Measurements from ENCODE around the gene LRRK1.

LRRK1 gene

DNA sequence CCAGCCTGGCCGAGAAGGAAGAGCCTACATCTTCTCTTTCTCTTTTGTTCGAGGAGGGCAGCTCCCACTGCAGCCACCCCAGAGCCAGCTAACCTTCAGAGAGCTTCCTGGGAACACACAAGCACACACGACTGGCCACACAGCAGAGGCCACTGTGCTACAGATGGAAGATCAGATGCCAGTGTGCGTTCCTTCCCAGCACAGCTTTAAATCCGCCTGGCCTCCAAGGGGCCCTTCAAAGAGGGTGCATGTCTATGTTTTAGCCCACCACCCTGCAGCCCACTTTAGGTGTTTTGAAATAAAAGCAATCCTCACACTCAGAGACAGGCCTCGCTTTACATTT, 27.2 kb upstream of the LRRK1 start:
- peak overlapping the region; percentile 38 for H3K9ac ChIP-seq (ENCODE audit: low read depth, low read length, poor library complexity)
- H2BK12ac ChIP-seq (ENCODE audit: low read length), result no peak overlapping the region
- no peak overlapping the region for H3K4me3 ChIP-seq (ENCODE audit: low read length in 2 of 2)
- no peak overlapping the region for H4K91ac ChIP-seq (ENCODE audit: low read depth, low read length, poor library complexity)
- H3K23ac ChIP-seq (ENCODE audit: low read depth, low read length, poor library complexity), result no peak overlapping the region
- H3K14ac ChIP-seq (ENCODE audit: low read length), result peak overlapping the region; percentile 39
- no peak overlapping the region for H2BK5ac ChIP-seq (ENCODE audit: low read length)
- peak overlapping the region; percentile 82 for H3K18ac ChIP-seq (ENCODE audit: low read length)
- H3K36me3 ChIP-seq (replicated peaks in 1 of 2; ENCODE audit: control insufficient read depth in 2 of 2, insufficient read depth in 2 of 2, low read length in 2 of 2), result no peaks in the 10 kb centered on the region
- no peak overlapping the region for H3K4ac ChIP-seq (ENCODE audit: low read length)
- H2BK15ac ChIP-seq (ENCODE audit: low read length), result peak overlapping the region; percentile 54
- H3K4me1 ChIP-seq (ENCODE audit: control insufficient read depth in 2 of 2, insufficient read depth in 1 of 2, low read depth in 1 of 2, low read length in 2 of 2), result peaks cover 8 to 19% of the 10 kb centered on the region in 2 donors
- peaks cover 0 to 21% (median 0%) of the 10 kb centered on the region in 3 experiments for H3K27me3 ChIP-seq (ENCODE audit: control insufficient read depth in 3 of 3, insufficient read depth in 3 of 3, low read depth in 1 of 3, low read length in 3 of 3)
- H2AK5ac ChIP-seq (ENCODE audit: low read depth, low read length), result peak overlapping the region; percentile 32
- no peak overlapping the region for H4K8ac ChIP-seq (ENCODE audit: low read depth, low read length)
- peak overlapping the region; percentile 44 for H2BK120ac ChIP-seq (ENCODE audit: low read depth, low read length)
- H3K79me1 ChIP-seq (ENCODE audit: low read depth, low read length), result no peaks in the 10 kb centered on the region
- H3K27ac ChIP-seq (replicated peaks; ENCODE audit: low read length), result peak overlapping the region; percentile 52
- DNase-seq (ENCODE audit: low spot score), result no peak
- H3K4me2 ChIP-seq (ENCODE audit: insufficient read depth, low read length, poor library complexity, severe bottlenecking), result no peak overlapping the region
- H2AFZ ChIP-seq (ENCODE audit: low read length), result peak overlapping the region; percentile 94
- no peaks in the 10 kb centered on the region for H3K9me3 ChIP-seq (replicated peaks in 1 of 2; ENCODE audit: control insufficient read depth in 2 of 2, insufficient read depth in 1 of 2, low read depth in 1 of 2, low read length in 2 of 2)
- no CpG with 5 or more reads among the region's 6 CpGs for WGBS, 2 donors (ENCODE audit: extremely low coverage in 2 of 2, insufficient read length in 2 of 2, insufficient replicate concordance in 1 of 2)

- Histone ChIP-seq H2BK15ac (ENCODE audit: low read length) (no peak overlapping the region), H2AK5ac (ENCODE audit: low read depth, low read length) (peak overlapping the region; percentile 16), H2AFZ (ENCODE audit: low read length) (no peak overlapping the region), H2BK12ac (ENCODE audit: low read length) (no peak overlapping the region), H3K79me1 (ENCODE audit: low read depth, low read length) (no peaks in the 10 kb centered on the region), H4K8ac (ENCODE audit: low read depth, low read length) (no peak overlapping the region), H3K4ac (ENCODE audit: low read length) (no peak overlapping the region), H3K27ac (replicated peaks; ENCODE audit: low read length) (no peak overlapping the region), H3K27me3 (ENCODE audit: control insufficient read depth in 3 of 3, insufficient read depth in 3 of 3, low read depth in 1 of 3, low read length in 3 of 3) (peaks cover 0 to 14% (median 0%) of the 10 kb centered on the region in 3 experiments), H2BK5ac (ENCODE audit: low read length) (no peak overlapping the region), H3K9ac (ENCODE audit: low read depth, low read length, poor library complexity) (no peak overlapping the region), H3K14ac (ENCODE audit: low read length) (no peak overlapping the region), H3K23ac (ENCODE audit: low read depth, low read length, poor library complexity) (no peak overlapping the region), H3K36me3 (replicated peaks in 1 of 2; ENCODE audit: control insufficient read depth in 2 of 2, insufficient read depth in 2 of 2, low read length in 2 of 2) (no peaks in the 10 kb centered on the region), H3K4me3 (ENCODE audit: low read length in 2 of 2) (no peak overlapping the region), H3K4me2 (ENCODE audit: insufficient read depth, low read length, poor library complexity, severe bottlenecking) (no peak overlapping the region), H3K9me3 (replicated peaks in 1 of 2; ENCODE audit: control insufficient read depth in 2 of 2, insufficient read depth in 1 of 2, low read depth in 1 of 2, low read length in 2 of 2) (no peaks in the 10 kb centered on the region), H3K18ac (ENCODE audit: low read length) (peak overlapping the region; percentile 31), H2BK120ac (ENCODE audit: low read depth, low read length) (no peak overlapping the region), H3K4me1 (ENCODE audit: control insufficient read depth in 2 of 2, insufficient read depth in 1 of 2, low read depth in 1 of 2, low read length in 2 of 2) (peaks cover 8 to 19% of the 10 kb centered on the region in 2 donors), H4K91ac (ENCODE audit: low read depth, low read length, poor library complexity) (no peak overlapping the region)
- WGBS, 2 donors (ENCODE audit: extremely low coverage in 2 of 2, insufficient read length in 2 of 2, insufficient replicate concordance in 1 of 2), result no CpG with 5 or more reads among the region's 6 CpGs
- DNase-seq (ENCODE audit: low spot score), result no peak
These were observed 25.7 kb upstream of the LRRK1 start for GRCh38 chr15:100893261-100893963.

DNA sequence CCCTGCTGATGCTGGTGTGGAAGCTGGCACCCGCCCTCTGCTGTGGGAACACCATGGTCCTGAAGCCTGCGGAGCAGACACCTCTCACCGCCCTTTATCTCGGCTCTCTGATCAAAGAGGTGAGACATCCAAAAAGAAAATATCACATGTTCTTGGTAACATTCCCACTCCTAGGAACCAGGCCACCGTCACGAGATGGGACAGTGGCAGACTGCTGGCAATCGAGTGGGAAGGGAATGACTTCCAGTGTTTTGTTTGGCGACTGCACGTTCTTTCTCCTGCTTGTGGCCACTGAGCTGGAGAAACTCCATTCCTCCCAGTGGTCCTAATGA, 25.2 kb upstream of the LRRK1 start:
- Histone ChIP-seq H3K14ac (ENCODE audit: low read length) (no peak overlapping the region), H4K91ac (ENCODE audit: low read depth, low read length, poor library complexity) (no peak overlapping the region), H3K27me3 (ENCODE audit: control insufficient read depth in 3 of 3, insufficient read depth in 3 of 3, low read depth in 1 of 3, low read length in 3 of 3) (peaks cover 0 to 14% (median 0%) of the 10 kb centered on the region in 3 experiments), H2BK12ac (ENCODE audit: low read length) (no peak overlapping the region), H3K18ac (ENCODE audit: low read length) (peak overlapping the region; percentile 31), H3K36me3 (replicated peaks in 1 of 2; ENCODE audit: control insufficient read depth in 2 of 2, insufficient read depth in 2 of 2, low read length in 2 of 2) (no peaks in the 10 kb centered on the region), H3K27ac (replicated peaks; ENCODE audit: low read length) (no peak overlapping the region), H3K4me1 (ENCODE audit: control insufficient read depth in 2 of 2, insufficient read depth in 1 of 2, low read depth in 1 of 2, low read length in 2 of 2) (peaks cover 8 to 19% of the 10 kb centered on the region in 2 donors), H3K4me2 (ENCODE audit: insufficient read depth, low read length, poor library complexity, severe bottlenecking) (no peak overlapping the region), H2BK120ac (ENCODE audit: low read depth, low read length) (no peak overlapping the region), H3K4me3 (ENCODE audit: low read length in 2 of 2) (no peak overlapping the region), H2AFZ (ENCODE audit: low read length) (no peak overlapping the region), H3K23ac (ENCODE audit: low read depth, low read length, poor library complexity) (no peak overlapping the region), H3K4ac (ENCODE audit: low read length) (no peak overlapping the region), H3K9me3 (replicated peaks in 1 of 2; ENCODE audit: control insufficient read depth in 2 of 2, insufficient read depth in 1 of 2, low read depth in 1 of 2, low read length in 2 of 2) (no peaks in the 10 kb centered on the region), H3K79me1 (ENCODE audit: low read depth, low read length) (no peaks in the 10 kb centered on the region), H2BK5ac (ENCODE audit: low read length) (no peak overlapping the region), H2AK5ac (ENCODE audit: low read depth, low read length) (no peak overlapping the region), H3K9ac (ENCODE audit: low read depth, low read length, poor library complexity) (no peak overlapping the region), H2BK15ac (ENCODE audit: low read length) (no peak overlapping the region), H4K8ac (ENCODE audit: low read depth, low read length) (no peak overlapping the region)
- no peak for DNase-seq (ENCODE audit: low spot score)
- WGBS, 2 donors (ENCODE audit: extremely low coverage in 2 of 2, insufficient read length in 2 of 2, insufficient replicate concordance in 1 of 2), result no CpG with 5 or more reads among the region's 9 CpGs

GRCh38 chr15:100895721-100896120, 23.4 kb upstream of the LRRK1 start:
- Histone ChIP-seq H2BK15ac (ENCODE audit: low read length) (no peak overlapping the region), H2AK5ac (ENCODE audit: low read depth, low read length) (peak overlapping the region; percentile 50), H3K4me2 (ENCODE audit: insufficient read depth, low read length, poor library complexity, severe bottlenecking) (no peak overlapping the region), H3K18ac (ENCODE audit: low read length) (peak overlapping the region; percentile 80), H3K79me1 (ENCODE audit: low read depth, low read length) (no peaks in the 10 kb centered on the region), H4K8ac (ENCODE audit: low read depth, low read length) (no peak overlapping the region), H3K4ac (ENCODE audit: low read length) (no peak overlapping the region), H3K4me1 (ENCODE audit: control insufficient read depth in 2 of 2, insufficient read depth in 1 of 2, low read depth in 1 of 2, low read length in 2 of 2) (peaks cover 8 to 18% of the 10 kb centered on the region in 2 donors), H2BK5ac (ENCODE audit: low read length) (no peak overlapping the region), H3K36me3 (replicated peaks in 1 of 2; ENCODE audit: control insufficient read depth in 2 of 2, insufficient read depth in 2 of 2, low read length in 2 of 2) (no peaks in the 10 kb centered on the region), H2BK12ac (ENCODE audit: low read length) (no peak overlapping the region), H3K27ac (replicated peaks; ENCODE audit: low read length) (no peak overlapping the region), H2AFZ (ENCODE audit: low read length) (no peak overlapping the region), H3K14ac (ENCODE audit: low read length) (no peak overlapping the region), H3K9me3 (replicated peaks in 1 of 2; ENCODE audit: control insufficient read depth in 2 of 2, insufficient read depth in 1 of 2, low read depth in 1 of 2, low read length in 2 of 2) (no peaks in the 10 kb centered on the region), H3K9ac (ENCODE audit: low read depth, low read length, poor library complexity) (no peak overlapping the region), H3K23ac (ENCODE audit: low read depth, low read length, poor library complexity) (peak overlapping the region; percentile 51), H3K4me3 (ENCODE audit: low read length in 2 of 2) (no peak overlapping the region), H4K91ac (ENCODE audit: low read depth, low read length, poor library complexity) (no peak overlapping the region), H3K27me3 (ENCODE audit: control insufficient read depth in 3 of 3, insufficient read depth in 3 of 3, low read depth in 1 of 3, low read length in 3 of 3) (peaks cover 0 to 16% (median 0%) of the 10 kb centered on the region in 3 experiments), H2BK120ac (ENCODE audit: low read depth, low read length) (no peak overlapping the region)
- whole genome bisulfite sequencing, 2 donors (ENCODE audit: extremely low coverage in 2 of 2, insufficient read length in 2 of 2, insufficient replicate concordance in 1 of 2), result no CpG with 5 or more reads among the region's 13 CpGs
- no peak for DNase-seq (ENCODE audit: low spot score)

Data from neuronal stem cell (in vitro differentiated cells).